Epithelial cell of proximal tubule (primary cell): ENCODE results near the gene DIAPH3. TPM values are rescaled to one million over a fixed set of nuclear protein-coding genes. Genes with fewer than 3 reads are reported as not detected.

Experiments used
- DNase-seq: peaks from one replicate; pipeline ENCODE4 v3.0.0-alpha.2; 2011; ENCODE audit warnings: low read depth
- H3K4me3 ChIP-seq: 2 replicates; pipeline ENCODE4 v1.5.1; 2011; ENCODE audit warnings: low read depth, mild to moderate bottlenecking, low read length
- CTCF ChIP-seq: conservative IDR thresholded peaks from 2 replicates; pipeline ENCODE4 v1.5.1; 2012; ENCODE audit warnings: low read depth, mild to moderate bottlenecking, low read length
- total RNA-seq: library from RNA; depleted of rRNA; stranded (reverse); fragments of >200 nt; gene quantifications from 2 replicates; pipeline ENCODE4 v1.2.3, GENCODE V29; 2015

Gene DIAPH3
- total RNA-seq, 1 donor from 2014 or later, result 48.0 TPM

GRCh38 chr13:59643906-59644626 lies 519.7 kb downstream of the DIAPH3 start:
- no peak for DNase-seq
- TF ChIP-seq CTCF, result no peak
- no peak overlapping the region for H3K4me3 ChIP-seq

GRCh38 chr13:59643364-59643841 lies 520.3 kb downstream of the DIAPH3 start:
- no peak for DNase-seq
- no peak overlapping the region for H3K4me3 ChIP-seq
- TF ChIP-seq CTCF, result no peak

- DNase-seq, result no peak
- no peak for TF ChIP-seq CTCF
- H3K4me3 ChIP-seq, result no peak overlapping the region
These were observed 521.9 kb downstream of the DIAPH3 start for GRCh38 chr13:59641817-59642216.

- no peak for DNase-seq
- no peak overlapping the region for H3K4me3 ChIP-seq
- TF ChIP-seq CTCF, result no peak
These were observed 522.5 kb downstream of the DIAPH3 start for GRCh38 chr13:59641261-59641660.

- DNase-seq, result no peak
- no peak overlapping the region for H3K4me3 ChIP-seq
- no peak for TF ChIP-seq CTCF
These were observed 525.3 kb downstream of the DIAPH3 start for GRCh38 chr13:59638404-59638803.

- TF ChIP-seq CTCF, result no peak
- H3K4me3 ChIP-seq, result no peak overlapping the region
- no peak for DNase-seq
These were observed 528.1 kb downstream of the DIAPH3 start for GRCh38 chr13:59635589-59635988.

- H3K4me3 ChIP-seq, result no peak overlapping the region
- DNase-seq, result no peak
- no peak for TF ChIP-seq CTCF
These were observed 530.4 kb downstream of the DIAPH3 start for GRCh38 chr13:59633290-59633689.
